Activated CD8-positive, alpha-beta memory T cell treated with anti-CD3 and anti-CD28 coated beads, Interleukin-2, amount 50 U/mL, for 48 hours (primary cell): ENCODE results near the gene C14orf132.
A peak's percentile ranks its signal among the peaks of the same experiment; 100 is the strongest.

Source experiments
- DNase-seq: peaks from one replicate; pipeline ENCODE4 v3.0.0-alpha.2; 2020

The C14orf132 gene

DNA sequence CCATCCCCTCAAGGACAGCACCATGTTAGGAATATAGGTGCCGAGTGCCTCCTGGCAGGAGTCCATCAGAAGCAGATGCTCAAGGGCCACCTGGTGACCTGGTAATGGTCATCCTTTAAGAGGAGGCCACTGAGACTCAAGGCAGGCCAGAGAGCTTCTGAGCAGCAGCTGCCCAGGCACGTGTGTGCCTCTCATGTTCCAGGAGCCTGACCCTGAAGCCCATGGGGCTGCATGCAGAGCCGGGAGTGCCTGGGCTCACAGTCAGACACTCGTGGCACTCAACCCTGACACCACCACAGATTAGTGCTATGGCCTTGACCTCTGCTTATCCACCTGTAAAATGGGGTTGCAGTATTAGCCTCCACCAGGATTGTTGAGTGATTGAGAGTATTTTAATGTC, 45.6 kb downstream of the C14orf132 start:
- no peak for DNase-seq

DNA sequence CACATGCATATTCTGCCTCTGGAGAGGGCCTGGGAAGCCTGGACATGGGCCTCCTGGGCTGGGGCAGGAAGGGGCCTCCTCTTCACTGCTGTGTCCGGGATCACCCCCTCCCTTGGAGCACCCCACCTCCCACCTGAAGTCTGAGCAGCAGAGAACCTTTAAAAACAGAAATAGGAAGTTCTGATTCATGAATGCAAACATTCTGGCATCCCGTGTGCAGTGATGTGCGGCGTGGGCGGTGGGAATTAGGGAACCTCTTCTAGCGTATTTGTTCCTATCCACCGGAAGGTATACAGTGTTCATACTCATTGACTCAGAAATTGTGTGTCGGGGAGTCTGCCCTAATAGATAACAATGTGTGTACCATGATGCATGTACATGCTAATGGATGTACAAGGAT, 46.2 kb downstream of the C14orf132 start:
- no peak for DNase-seq

GRCh38 chr14:96086032-96086431, 46.9 kb downstream of the C14orf132 start:
- DNase-seq: no peak

DNA sequence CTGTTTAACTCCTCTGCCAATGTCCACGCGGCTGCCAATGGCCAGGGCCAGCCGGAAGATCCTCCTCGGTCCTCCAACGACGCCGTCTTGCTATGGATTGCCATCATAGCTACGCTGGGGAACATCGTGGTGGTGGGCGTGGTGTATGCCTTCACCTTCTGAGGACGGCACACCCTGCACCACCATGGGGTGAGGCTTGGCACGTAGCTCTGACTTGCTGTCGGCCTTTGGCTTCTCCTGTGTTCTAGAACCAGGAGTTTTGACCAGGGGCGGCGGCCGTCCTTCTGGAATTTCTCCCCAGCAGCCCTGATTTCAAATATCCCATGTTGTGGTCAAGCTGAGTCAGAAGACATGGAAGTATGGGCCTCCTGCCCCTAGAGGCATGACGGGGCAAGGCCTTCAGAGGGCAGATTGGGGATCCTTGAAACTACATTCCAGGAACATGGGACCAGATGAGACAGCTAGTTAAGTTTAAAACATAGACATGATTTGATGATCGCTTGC, 47.5 kb downstream of the C14orf132 start:
- DNase-seq: no peak

GRCh38 chr14:96088074-96088473, 48.9 kb downstream of the C14orf132 start:
- no peak for DNase-seq

- DNase-seq: no peak
Measured at GRCh38 chr14:96088481-96088880, 49.3 kb downstream of the C14orf132 start.

DNA sequence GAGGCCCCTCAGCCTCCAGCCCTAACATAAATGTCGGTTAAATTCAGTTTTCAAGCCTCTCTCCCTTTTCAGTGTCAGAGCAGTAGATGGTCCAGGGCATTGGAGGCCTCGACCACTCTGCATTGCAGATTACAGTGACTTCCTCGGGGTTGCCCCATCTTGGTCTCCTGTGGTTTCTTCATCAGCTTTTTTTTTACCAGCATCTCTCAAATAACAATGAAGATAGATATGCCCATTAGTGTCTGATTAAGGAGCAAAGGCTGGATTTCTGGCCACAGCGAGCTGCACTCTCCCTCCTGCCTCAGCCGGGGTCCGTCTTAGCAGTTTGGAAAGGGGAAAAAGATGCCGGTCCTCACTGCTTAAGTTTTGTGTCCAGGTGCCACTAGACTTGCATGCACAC, 49.7 kb downstream of the C14orf132 start:
- no peak for DNase-seq

DNA sequence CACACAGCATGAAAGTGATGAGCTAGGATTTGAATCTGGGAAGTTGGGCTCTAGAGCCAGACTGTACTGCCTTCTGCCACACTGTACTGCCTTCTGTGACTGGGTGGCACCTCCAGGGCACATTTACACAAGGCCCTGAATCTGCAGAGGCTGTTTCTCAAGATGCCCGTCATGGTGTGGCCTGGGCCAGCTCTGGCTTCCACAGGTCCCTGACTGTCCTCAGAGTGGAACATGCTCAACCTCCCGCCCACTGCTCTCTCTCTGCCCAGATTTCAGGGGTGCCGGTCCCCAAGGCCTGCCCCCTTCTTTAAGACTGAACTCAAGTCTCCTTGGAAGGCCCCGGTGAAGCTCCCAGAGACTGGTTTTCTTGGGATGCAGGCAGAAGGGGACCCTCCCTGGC, 50.2 kb downstream of the C14orf132 start:
- no peak for DNase-seq

DNA sequence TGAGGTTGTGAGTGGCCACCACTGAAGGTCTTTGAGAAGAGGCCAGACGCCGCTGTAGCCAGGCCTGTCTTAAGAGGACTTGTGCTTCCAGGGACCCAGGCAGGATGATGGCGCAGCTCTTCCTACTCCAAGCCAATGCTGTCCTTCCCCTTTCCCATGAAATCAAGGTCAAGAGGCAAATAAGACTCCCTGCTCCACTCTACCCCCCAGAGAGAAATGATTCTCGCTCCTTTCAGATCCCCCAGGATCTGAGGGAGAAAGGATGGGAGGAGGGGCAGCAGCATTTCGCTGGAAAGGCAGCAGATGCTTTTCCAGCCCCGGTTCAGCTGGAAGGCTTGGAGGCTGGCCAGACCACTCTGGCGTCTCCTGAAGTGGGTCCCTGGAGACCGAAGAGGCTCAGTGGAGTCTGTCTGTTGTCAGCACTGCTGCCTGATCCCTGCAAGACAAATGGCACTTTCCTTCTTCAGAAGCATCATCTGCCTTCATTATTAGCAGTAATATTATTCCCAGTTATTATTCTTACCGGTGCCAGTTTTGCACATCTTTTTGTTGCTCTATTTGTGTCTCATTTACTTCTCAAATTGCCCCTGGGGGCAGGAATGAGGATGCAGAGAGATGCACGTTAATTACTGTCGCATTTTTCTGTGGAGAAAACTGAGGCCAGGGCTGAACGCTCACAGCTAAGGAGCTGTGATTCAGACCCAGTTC, 51.4 kb downstream of the C14orf132 start:
- no peak for DNase-seq

GRCh38 chr14:96091149-96091693, 52.1 kb downstream of the C14orf132 start:
- no peak for DNase-seq

DNA sequence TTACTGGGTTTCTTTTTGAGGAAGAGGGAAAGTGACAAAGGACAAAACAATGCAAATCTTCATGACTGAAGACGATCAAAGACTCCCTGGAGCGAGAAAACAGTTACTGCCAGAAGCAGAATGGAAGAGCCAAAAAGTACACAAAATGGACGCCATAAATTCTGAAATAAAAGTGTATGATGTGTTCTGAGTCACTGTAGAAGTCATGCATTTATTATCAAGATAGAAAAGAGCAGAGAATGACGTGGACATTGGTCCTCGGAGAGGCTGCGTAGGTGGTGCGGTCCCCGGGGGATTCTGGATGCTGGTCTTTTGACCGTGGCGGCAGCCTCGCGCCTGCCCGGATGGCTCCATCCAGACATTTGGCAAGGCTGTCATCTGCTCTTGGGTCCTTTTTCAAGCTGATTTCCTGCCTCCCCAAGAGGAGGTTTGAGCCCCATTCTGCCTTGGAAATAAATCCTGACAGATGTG, 52.8 kb downstream of the C14orf132 start:
- DNase-seq: no peak

- no peak for DNase-seq
Measured at GRCh38 chr14:96092936-96093335, 53.8 kb downstream of the C14orf132 start.

DNA sequence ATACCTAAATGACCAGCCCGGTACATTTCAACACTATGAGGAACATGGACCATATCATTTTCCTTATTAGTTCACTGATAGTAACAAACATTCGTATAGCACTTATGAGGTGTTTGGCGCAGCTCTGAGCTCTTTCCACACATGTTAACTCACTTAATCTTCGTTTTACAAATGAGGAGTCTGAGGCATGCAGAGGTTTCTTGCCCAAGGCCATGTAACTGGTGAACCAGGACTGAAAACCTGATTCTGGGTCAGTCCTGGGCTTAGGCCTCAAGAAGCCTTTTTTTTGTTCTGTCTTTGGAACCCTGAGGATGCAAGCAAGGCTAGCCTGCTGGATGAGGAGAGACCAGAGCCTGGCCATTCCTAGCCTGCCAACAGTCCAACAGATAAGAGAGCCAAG, 55.0 kb downstream of the C14orf132 start:
- DNase-seq: no peak

GRCh38 chr14:96094656-96095055, 55.5 kb downstream of the C14orf132 start:
- no peak for DNase-seq

GRCh38 chr14:96095058-96095457, 55.9 kb downstream of the C14orf132 start:
- DNase-seq: no peak

GRCh38 chr14:96095581-96096476, 56.7 kb downstream of the C14orf132 start:
- no peak for DNase-seq

DNA sequence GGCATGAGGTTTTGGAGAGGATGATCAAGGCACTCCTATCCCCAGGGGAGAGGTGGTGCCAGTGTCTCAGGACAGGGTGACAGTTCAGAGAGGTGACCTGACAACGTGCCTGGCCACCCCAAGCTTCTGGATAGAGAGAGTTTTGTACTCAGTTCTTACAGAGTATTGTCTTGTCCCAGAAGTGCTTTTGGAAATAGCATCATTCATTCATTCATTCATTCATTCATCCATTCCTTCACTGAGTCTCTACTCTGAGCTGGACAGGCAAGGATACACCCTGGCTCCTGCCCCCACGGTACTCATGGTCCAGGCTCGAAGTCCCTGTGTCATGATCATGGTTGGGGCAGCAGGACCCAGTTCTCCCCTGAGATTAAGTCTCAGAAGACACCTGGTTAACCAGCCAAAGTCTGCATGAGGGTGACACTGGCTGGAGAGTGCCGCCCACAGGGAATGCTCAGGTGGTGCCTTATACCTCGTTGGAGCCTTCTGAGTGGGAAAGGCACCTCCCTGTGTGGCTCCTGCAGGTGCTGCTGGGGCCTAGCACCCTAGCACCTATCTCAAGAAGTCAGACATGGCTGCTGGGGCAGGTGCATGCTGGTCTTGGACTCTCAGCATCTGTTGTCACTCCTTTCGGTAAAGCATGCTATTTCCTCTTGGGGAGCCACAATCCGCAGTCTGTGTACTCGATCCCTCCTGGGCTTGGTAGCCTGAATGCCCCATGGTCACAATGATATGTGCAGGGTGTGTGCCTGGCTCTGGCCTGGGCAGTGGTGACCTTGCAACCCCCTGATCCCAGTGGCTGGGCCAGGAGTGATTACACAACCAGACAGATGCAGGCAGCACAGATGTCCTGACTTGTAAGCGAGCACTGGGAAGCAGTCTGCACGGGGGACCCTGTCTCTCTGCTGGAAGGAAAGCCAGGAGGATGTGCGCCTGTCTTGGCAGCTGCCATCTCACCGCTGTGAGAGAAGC, 57.8 kb downstream of the C14orf132 start:
- no peak for DNase-seq

DNA sequence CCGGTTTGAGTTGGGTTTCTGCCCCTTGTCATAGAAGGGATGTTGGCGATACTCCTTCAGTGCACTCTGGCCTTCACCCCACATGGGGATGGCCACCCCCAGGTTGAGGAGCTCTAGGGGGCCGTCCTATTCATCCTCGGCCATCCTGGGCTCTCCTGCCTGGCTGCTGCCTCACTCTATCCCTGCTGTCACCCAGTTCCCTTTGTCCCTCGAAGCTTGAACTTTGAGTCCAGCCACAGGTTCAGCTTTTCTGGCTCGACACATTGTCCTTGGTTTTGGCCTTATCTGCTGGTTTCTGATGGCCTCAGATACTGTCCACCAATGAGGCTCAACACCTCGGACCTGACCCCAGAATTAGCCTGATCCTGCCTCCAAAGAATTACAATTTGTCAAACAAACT, 58.6 kb downstream of the C14orf132 start:
- no peak for DNase-seq

GRCh38 chr14:96098309-96098998, 59.3 kb downstream of the C14orf132 start:
- no peak for DNase-seq

- no peak for DNase-seq
Measured at GRCh38 chr14:96098999-96099335, 59.8 kb downstream of the C14orf132 start.

DNA sequence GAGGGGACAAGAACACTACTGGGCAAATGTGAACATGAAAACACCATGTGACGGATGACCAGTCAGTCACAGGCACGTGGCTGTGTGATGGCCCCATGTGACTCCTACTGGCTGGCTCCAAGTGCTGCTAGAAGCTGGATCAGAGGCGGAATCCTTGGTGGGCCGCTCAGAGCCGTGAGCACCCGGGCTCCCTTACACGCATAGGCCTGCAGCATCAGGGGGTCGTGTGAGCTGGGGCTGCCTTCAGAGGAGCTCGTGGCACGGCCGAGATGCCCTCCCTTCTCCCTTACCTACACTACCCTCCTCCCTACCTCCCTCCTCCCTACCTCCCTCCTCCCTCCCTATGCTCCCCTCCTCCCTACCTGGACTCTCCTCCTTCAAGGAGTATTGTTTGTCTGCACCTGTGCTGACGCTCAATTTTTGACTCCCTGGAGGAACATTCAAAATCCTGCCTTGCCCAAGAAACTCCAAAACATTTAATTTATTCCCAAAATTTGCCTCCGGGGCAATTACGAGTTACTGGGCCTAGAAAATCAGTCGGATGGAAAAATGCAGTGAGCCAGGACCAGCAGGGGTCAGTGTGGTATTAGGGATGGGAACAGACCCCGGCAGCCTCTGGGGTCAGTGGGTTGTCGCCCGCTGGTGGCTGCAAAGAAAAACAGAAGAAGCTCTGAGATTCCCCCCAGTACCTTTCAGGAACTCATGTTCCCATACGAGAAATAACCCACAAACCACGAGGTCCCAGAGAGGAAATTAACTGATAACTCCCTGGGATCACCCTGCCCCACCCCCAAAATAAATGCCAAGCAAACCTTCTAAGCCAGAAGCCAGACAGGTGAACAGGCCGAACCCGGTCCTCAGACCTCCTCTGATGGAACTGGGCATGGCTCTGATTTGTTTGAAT, 61.3 kb downstream of the C14orf132 start:
- peak; percentile 78 for DNase-seq
